Panc1 (cell line): ENCODE measurements around the gene SNX33.

Experiments
- POLR2AphosphoS5 ChIP-seq: IDR thresholded peaks from 2 replicates; pipeline ENCODE4 v1.6.1; 2012; ENCODE audit warnings: mild to moderate bottlenecking, low read depth, low read length, moderate library complexity
- SIN3A ChIP-seq: IDR thresholded peaks from 2 replicates; pipeline ENCODE4 v1.6.1; 2012; ENCODE audit warnings: low read depth, mild to moderate bottlenecking, low read length, moderate library complexity, borderline replicate concordance; ENCODE audit not compliant: insufficient read depth
- TF ChIP-seq, protein P1 (sequence below): fragments of 450-650 bp; IDR thresholded peaks from 2 replicates; pipeline ENCODE4 v1.5.1; 2017; ENCODE audit warnings: mild to moderate bottlenecking

DNA sequence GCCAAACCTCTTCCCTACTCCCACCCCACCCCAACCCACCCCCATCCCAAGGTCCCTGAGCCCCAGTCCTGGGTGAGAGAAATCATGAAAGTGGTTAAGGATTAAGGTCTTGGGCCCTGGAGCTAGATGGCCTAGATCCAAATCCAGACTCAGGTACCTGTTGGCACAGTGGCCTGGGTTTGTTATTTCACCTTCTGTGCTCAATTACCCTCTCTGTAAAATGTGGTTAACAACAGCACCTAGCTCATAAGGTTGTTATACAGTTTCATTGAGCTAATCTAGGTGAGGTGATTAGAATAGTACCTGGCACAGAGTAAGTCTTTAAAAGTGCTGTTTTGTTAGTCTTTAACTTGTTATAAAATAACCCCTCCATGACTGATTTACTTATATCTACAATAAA lies 15.8 kb upstream of the SNX33 start:
- TF ChIP-seq, protein P1, sequence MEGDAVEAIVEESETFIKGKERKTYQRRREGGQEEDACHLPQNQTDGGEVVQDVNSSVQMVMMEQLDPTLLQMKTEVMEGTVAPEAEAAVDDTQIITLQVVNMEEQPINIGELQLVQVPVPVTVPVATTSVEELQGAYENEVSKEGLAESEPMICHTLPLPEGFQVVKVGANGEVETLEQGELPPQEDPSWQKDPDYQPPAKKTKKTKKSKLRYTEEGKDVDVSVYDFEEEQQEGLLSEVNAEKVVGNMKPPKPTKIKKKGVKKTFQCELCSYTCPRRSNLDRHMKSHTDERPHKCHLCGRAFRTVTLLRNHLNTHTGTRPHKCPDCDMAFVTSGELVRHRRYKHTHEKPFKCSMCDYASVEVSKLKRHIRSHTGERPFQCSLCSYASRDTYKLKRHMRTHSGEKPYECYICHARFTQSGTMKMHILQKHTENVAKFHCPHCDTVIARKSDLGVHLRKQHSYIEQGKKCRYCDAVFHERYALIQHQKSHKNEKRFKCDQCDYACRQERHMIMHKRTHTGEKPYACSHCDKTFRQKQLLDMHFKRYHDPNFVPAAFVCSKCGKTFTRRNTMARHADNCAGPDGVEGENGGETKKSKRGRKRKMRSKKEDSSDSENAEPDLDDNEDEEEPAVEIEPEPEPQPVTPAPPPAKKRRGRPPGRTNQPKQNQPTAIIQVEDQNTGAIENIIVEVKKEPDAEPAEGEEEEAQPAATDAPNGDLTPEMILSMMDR = no peak
- TF ChIP-seq SIN3A (no peak), POLR2AphosphoS5 (no peak)
